ENCODE measurements around the gene IL5RA.

GRCh38 chr3:3066378-3066777 is 43.8 kb downstream of the IL5RA start:
- TF ChIP-seq TAF1 (IDR thresholded peaks at IDR 0.05; ENCODE audit: borderline replicate concordance, insufficient read depth, low read length) (no peak), REST (IDR thresholded peaks at IDR 0.05; ENCODE audit: insufficient read depth in 1 of 2, low read depth in 2 of 2, low read length in 2 of 2) (no peak)
